HL-60 (cell line): ENCODE results near the gene CD38.

Experiments used
- GABPA ChIP-seq: IDR thresholded peaks from 2 replicates; pipeline ENCODE4 v1.6.1; 2012; ENCODE audit warnings: low read depth
- POLR2AphosphoS5 ChIP-seq: IDR thresholded peaks from 2 replicates; pipeline ENCODE4 v1.6.1; 2012; ENCODE audit warnings: low read depth
- SPI1 ChIP-seq: IDR thresholded peaks from 2 replicates; pipeline ENCODE4 v1.6.1; 2012; ENCODE audit warnings: low read depth, mild to moderate bottlenecking, borderline replicate concordance
- TF ChIP-seq, protein P1 (sequence below): IDR thresholded peaks from one replicate; pipeline ENCODE4 v1.5.1; 2011; ENCODE audit warnings: low read length, control low read depth, inconsistent platforms; ENCODE audit not compliant: insufficient read depth
- TF ChIP-seq, protein P2 (sequence below): IDR thresholded peaks from 2 replicates; pipeline ENCODE4 v1.6.1; 2012; ENCODE audit warnings: low read depth; ENCODE audit not compliant: insufficient replicate concordance

- TF ChIP-seq, protein P1, sequence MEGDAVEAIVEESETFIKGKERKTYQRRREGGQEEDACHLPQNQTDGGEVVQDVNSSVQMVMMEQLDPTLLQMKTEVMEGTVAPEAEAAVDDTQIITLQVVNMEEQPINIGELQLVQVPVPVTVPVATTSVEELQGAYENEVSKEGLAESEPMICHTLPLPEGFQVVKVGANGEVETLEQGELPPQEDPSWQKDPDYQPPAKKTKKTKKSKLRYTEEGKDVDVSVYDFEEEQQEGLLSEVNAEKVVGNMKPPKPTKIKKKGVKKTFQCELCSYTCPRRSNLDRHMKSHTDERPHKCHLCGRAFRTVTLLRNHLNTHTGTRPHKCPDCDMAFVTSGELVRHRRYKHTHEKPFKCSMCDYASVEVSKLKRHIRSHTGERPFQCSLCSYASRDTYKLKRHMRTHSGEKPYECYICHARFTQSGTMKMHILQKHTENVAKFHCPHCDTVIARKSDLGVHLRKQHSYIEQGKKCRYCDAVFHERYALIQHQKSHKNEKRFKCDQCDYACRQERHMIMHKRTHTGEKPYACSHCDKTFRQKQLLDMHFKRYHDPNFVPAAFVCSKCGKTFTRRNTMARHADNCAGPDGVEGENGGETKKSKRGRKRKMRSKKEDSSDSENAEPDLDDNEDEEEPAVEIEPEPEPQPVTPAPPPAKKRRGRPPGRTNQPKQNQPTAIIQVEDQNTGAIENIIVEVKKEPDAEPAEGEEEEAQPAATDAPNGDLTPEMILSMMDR = no peak
- TF ChIP-seq, protein P2, sequence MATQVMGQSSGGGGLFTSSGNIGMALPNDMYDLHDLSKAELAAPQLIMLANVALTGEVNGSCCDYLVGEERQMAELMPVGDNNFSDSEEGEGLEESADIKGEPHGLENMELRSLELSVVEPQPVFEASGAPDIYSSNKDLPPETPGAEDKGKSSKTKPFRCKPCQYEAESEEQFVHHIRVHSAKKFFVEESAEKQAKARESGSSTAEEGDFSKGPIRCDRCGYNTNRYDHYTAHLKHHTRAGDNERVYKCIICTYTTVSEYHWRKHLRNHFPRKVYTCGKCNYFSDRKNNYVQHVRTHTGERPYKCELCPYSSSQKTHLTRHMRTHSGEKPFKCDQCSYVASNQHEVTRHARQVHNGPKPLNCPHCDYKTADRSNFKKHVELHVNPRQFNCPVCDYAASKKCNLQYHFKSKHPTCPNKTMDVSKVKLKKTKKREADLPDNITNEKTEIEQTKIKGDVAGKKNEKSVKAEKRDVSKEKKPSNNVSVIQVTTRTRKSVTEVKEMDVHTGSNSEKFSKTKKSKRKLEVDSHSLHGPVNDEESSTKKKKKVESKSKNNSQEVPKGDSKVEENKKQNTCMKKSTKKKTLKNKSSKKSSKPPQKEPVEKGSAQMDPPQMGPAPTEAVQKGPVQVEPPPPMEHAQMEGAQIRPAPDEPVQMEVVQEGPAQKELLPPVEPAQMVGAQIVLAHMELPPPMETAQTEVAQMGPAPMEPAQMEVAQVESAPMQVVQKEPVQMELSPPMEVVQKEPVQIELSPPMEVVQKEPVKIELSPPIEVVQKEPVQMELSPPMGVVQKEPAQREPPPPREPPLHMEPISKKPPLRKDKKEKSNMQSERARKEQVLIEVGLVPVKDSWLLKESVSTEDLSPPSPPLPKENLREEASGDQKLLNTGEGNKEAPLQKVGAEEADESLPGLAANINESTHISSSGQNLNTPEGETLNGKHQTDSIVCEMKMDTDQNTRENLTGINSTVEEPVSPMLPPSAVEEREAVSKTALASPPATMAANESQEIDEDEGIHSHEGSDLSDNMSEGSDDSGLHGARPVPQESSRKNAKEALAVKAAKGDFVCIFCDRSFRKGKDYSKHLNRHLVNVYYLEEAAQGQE = no peak
- TF ChIP-seq POLR2AphosphoS5 = no peak
- no peak for TF ChIP-seq GABPA
- peak; percentile 70 for TF ChIP-seq SPI1
These were observed 122.9 kb downstream of the CD38 start for GRCh38 chr4:15901007-15901406.
